WTC11 (cell line): ENCODE measurements around the gene RNF40. TPM values are rescaled to one million over a fixed set of nuclear protein-coding genes. Genes with fewer than 3 reads are reported as not detected.

Experiments
- ATAC-seq: fragments of 200-7000 bp; cut with Tn5 transposase; 2 replicates; pipeline ENCODE4 v1.10.0; 2021; ENCODE audit warnings: mild to moderate bottlenecking, moderate library complexity
- CTCF ChIA-PET: fragments of 300-600 bp; sonication (Branson Sonifier 250); formaldehyde crosslinking; loops from one replicate; lab custom pipeline; 2021; ENCODE audit warnings: antibody characterized with exemption; lab: Charles Lee
- POLR2A ChIA-PET: fragments of 350-600 bp; sonication (Branson Sonifier 250); formaldehyde crosslinking; loops from one replicate; lab custom pipeline; 2021; ENCODE audit warnings: antibody characterized with exemption; lab: Charles Lee
- DNase-seq: peaks from one replicate; pipeline ENCODE4 v3.0.0; 2021; ENCODE audit warnings: low spot score
- H3K27ac Mint-ChIP-seq: 2 replicates; pipeline ENCODE4 v1.8.0; 2021; ENCODE audit warnings: mixed read lengths
- H3K27me3 Mint-ChIP-seq: 2 replicates; pipeline ENCODE4 v1.8.0; 2021; ENCODE audit warnings: low read depth, mild to moderate bottlenecking, moderate library complexity, mixed read lengths
- H3K36me3 Mint-ChIP-seq: 2 replicates; pipeline ENCODE4 v1.8.0; 2021; ENCODE audit warnings: mixed read lengths
- H3K4me1 Mint-ChIP-seq: 2 replicates; pipeline ENCODE4 v1.8.0; 2022; ENCODE audit warnings: mixed read lengths
- H3K4me3 Mint-ChIP-seq: 2 replicates; pipeline ENCODE4 v1.8.0; 2021; ENCODE audit warnings: mild to moderate bottlenecking, moderate library complexity, mixed read lengths
- H3K9me3 Mint-ChIP-seq: 2 replicates; pipeline ENCODE4 v1.8.0; 2021; ENCODE audit warnings: mixed read lengths
- ARID4B ChIP-seq: sonication (generic); formaldehyde crosslinking; IDR thresholded peaks from 2 replicates; pipeline ENCODE4 v1.8.0; 2023; ENCODE audit warnings: missing genetic modification reagents, mild to moderate bottlenecking, borderline replicate concordance
- ATF1 ChIP-seq: sonication (generic); formaldehyde crosslinking; IDR thresholded peaks from 2 replicates; pipeline ENCODE4 v1.8.1; 2023; ENCODE audit warnings: mild to moderate bottlenecking, moderate library complexity, missing genetic modification reagents
- CREB1 ChIP-seq: sonication (generic); formaldehyde crosslinking; IDR thresholded peaks from 2 replicates; pipeline ENCODE4 v1.8.0; 2023; ENCODE audit warnings: mild to moderate bottlenecking, missing genetic modification reagents
- ETV6 ChIP-seq: sonication (generic); formaldehyde crosslinking; IDR thresholded peaks from 2 replicates; pipeline ENCODE4 v1.8.1; 2022; ENCODE audit warnings: mild to moderate bottlenecking, missing genetic modification reagents
- IRF2 ChIP-seq: sonication (generic); formaldehyde crosslinking; IDR thresholded peaks from 2 replicates; pipeline ENCODE4 v1.8.0; 2022; ENCODE audit warnings: low read depth, missing genetic modification reagents, borderline replicate concordance
- NR1H2 ChIP-seq: sonication (generic); formaldehyde crosslinking; IDR thresholded peaks from 2 replicates; pipeline ENCODE4 v1.9.0; 2021; ENCODE audit warnings: mild to moderate bottlenecking, moderate library complexity, missing genetic modification reagents
- RORB ChIP-seq: fragments of 250-450 bp; sonication (Bioruptor Pico); IDR thresholded peaks from 2 replicates; pipeline ENCODE4 v1.9.0; 2021; ENCODE audit warnings: mild to moderate bottlenecking
- ZNF423 ChIP-seq: fragments of 250-450 bp; sonication (Bioruptor Pico); IDR thresholded peaks from 2 replicates; pipeline ENCODE4 v2.1.2; 2022; ENCODE audit warnings: mild to moderate bottlenecking, moderate library complexity
- total RNA-seq: library from RNA; stranded (reverse); gene quantifications from 3 replicates; pipeline ENCODE4 v1.2.3, GENCODE V29; 2021
- TF ChIP-seq, protein P1 (sequence below): sonication (generic); formaldehyde crosslinking; IDR thresholded peaks from 2 replicates; pipeline ENCODE4 v1.8.1; 2023; ENCODE audit warnings: mild to moderate bottlenecking, moderate library complexity, missing genetic modification reagents
- TF ChIP-seq, protein P2 (sequence below): sonication (generic); formaldehyde crosslinking; IDR thresholded peaks from 2 replicates; pipeline ENCODE4 v1.8.1; 2023; ENCODE audit warnings: mild to moderate bottlenecking, missing genetic modification reagents, moderate library complexity
- TF ChIP-seq, protein P3 (sequence below): sonication (generic); formaldehyde crosslinking; IDR thresholded peaks from 2 replicates; pipeline ENCODE4 v1.8.0; 2022; ENCODE audit warnings: mild to moderate bottlenecking, missing genetic modification reagents
- TF ChIP-seq, protein P4 (sequence below): fragments of 250-450 bp; sonication (Bioruptor Pico); IDR thresholded peaks from 2 replicates; pipeline ENCODE4 v1.9.0; 2021; ENCODE audit warnings: mild to moderate bottlenecking, borderline replicate concordance

Gene RNF40
- total RNA-seq, 1 experiment from 2014 or later, result 77.1 TPM

DNA sequence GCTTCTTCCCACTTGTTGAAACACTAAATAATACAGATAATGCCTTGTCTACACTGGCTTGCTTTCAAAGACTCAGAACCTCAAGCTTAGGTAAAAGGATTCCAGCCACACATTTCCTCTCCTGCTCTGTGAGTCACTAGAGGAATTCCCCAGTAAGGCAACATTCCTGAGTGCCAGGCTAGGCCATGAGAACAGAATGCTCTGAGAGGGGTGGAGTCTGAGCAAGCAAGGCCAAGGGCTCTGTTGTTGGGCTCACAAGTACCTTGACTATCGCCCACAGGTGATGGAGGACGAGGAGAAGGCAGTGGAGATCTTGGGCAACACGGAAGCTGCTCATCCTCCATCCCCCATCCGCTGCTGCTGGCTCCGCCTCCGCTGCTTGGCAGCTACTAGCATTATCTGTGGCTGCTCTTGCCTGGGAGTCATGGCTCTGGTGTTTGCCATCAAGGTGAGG is 20.6 kb upstream of the RNF40 start (continued):
- TF ChIP-seq IRF2 (CRISPR knock-in tag) (no peak), RORB (no peak), NR1H2 (CRISPR knock-in tag) (no peak), ZNF423 (CRISPR knock-in tag) (no peak), ATF1 (CRISPR knock-in tag) (no peak), ARID4B (no peak), ETV6 (CRISPR knock-in tag) (no peak)
- TF ChIP-seq, protein P1, sequence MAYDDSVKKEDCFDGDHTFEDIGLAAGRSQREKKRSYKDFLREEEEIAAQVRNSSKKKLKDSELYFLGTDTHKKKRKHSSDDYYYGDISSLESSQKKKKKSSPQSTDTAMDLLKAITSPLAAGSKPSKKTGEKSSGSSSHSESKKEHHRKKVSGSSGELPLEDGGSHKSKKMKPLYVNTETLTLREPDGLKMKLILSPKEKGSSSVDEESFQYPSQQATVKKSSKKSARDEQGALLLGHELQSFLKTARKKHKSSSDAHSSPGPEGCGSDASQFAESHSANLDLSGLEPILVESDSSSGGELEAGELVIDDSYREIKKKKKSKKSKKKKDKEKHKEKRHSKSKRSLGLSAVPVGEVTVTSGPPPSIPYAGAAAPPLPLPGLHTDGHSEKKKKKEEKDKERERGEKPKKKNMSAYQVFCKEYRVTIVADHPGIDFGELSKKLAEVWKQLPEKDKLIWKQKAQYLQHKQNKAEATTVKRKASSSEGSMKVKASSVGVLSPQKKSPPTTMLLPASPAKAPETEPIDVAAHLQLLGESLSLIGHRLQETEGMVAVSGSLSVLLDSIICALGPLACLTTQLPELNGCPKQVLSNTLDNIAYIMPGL (CRISPR knock-in tag), result no peak
- TF ChIP-seq, protein P2, sequence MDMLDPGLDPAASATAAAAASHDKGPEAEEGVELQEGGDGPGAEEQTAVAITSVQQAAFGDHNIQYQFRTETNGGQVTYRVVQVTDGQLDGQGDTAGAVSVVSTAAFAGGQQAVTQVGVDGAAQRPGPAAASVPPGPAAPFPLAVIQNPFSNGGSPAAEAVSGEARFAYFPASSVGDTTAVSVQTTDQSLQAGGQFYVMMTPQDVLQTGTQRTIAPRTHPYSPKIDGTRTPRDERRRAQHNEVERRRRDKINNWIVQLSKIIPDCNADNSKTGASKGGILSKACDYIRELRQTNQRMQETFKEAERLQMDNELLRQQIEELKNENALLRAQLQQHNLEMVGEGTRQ (CRISPR knock-in tag), result no peak
- TF ChIP-seq, protein P3, sequence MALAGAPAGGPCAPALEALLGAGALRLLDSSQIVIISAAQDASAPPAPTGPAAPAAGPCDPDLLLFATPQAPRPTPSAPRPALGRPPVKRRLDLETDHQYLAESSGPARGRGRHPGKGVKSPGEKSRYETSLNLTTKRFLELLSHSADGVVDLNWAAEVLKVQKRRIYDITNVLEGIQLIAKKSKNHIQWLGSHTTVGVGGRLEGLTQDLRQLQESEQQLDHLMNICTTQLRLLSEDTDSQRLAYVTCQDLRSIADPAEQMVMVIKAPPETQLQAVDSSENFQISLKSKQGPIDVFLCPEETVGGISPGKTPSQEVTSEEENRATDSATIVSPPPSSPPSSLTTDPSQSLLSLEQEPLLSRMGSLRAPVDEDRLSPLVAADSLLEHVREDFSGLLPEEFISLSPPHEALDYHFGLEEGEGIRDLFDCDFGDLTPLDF (CRISPR knock-in tag), result no peak

GRCh38 chr16:30743716-30744115 is 18.4 kb upstream of the RNF40 start:
- POLR2A ChIA-PET, result no interaction called here
- TF ChIP-seq ETV6 (CRISPR knock-in tag) (no peak), CREB1 (no peak)
- TF ChIP-seq, protein P4, sequence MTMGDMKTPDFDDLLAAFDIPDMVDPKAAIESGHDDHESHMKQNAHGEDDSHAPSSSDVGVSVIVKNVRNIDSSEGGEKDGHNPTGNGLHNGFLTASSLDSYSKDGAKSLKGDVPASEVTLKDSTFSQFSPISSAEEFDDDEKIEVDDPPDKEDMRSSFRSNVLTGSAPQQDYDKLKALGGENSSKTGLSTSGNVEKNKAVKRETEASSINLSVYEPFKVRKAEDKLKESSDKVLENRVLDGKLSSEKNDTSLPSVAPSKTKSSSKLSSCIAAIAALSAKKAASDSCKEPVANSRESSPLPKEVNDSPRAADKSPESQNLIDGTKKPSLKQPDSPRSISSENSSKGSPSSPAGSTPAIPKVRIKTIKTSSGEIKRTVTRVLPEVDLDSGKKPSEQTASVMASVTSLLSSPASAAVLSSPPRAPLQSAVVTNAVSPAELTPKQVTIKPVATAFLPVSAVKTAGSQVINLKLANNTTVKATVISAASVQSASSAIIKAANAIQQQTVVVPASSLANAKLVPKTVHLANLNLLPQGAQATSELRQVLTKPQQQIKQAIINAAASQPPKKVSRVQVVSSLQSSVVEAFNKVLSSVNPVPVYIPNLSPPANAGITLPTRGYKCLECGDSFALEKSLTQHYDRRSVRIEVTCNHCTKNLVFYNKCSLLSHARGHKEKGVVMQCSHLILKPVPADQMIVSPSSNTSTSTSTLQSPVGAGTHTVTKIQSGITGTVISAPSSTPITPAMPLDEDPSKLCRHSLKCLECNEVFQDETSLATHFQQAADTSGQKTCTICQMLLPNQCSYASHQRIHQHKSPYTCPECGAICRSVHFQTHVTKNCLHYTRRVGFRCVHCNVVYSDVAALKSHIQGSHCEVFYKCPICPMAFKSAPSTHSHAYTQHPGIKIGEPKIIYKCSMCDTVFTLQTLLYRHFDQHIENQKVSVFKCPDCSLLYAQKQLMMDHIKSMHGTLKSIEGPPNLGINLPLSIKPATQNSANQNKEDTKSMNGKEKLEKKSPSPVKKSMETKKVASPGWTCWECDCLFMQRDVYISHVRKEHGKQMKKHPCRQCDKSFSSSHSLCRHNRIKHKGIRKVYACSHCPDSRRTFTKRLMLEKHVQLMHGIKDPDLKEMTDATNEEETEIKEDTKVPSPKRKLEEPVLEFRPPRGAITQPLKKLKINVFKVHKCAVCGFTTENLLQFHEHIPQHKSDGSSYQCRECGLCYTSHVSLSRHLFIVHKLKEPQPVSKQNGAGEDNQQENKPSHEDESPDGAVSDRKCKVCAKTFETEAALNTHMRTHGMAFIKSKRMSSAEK (CRISPR knock-in tag), result no peak
- H3K4me3 Mint-ChIP-seq, result no peak overlapping the region
- no peak for ATAC-seq
- peaks cover 15% of the 10 kb centered on the region for H3K4me1 Mint-ChIP-seq
- H3K36me3 Mint-ChIP-seq, result peaks cover 16% of the 10 kb centered on the region
- H3K27me3 Mint-ChIP-seq, result no peaks in the 10 kb centered on the region
- H3K9me3 Mint-ChIP-seq, result no peaks in the 10 kb centered on the region
- DNase-seq, result no peak
- H3K27ac Mint-ChIP-seq, result 0 out of 2 replicates have a peak overlapping the region, but pooled peaks have one; percentile 22
- CTCF ChIA-PET, result no interaction called here
